D341Med (cell line): ENCODE results near the gene IQSEC1.

Experiments used
- DNase-seq: peaks from one replicate; pipeline ENCODE4 v3.0.0; 2012; ENCODE audit warnings: low spot score

Gene IQSEC1

DNA sequence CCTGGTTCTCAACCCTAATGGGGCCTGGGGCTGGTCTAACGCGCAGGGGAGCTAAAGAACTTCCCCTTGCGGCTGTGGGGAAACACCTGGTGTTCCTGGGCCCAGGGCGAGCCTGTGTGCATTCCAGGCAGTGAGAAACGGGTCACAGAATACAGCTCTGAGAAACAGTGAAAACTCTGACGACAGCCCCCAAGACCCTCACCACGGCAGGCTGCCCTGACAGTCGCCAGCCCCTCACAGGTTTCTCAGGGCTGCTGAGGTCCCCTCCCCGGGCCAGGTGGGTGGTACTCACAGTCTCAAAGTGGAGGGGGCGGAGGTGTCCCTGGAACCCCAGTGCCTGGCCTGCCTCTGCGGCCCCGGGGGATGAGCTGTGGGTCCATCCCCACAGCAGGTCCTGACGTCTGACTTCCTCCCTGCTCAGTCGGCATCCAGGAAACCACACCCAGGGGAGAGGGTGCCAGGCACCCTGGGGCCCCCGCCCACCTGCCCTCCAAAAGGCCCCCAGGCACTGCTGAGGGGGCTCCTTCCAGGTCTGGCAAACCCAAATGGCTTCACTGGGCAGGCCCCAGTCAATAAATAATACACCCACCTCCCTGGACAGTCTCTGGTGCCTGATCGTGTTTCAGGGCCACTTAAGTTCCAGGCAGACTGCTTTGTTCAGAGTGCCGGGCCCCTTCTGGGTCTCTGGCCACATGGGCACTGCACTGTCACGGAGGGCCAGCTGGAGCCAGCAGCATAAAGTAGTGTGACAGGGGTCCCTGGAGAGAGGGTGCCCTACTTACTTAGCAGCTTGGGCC is 57.7 kb downstream of the IQSEC1 start:
- no peak for DNase-seq

DNA sequence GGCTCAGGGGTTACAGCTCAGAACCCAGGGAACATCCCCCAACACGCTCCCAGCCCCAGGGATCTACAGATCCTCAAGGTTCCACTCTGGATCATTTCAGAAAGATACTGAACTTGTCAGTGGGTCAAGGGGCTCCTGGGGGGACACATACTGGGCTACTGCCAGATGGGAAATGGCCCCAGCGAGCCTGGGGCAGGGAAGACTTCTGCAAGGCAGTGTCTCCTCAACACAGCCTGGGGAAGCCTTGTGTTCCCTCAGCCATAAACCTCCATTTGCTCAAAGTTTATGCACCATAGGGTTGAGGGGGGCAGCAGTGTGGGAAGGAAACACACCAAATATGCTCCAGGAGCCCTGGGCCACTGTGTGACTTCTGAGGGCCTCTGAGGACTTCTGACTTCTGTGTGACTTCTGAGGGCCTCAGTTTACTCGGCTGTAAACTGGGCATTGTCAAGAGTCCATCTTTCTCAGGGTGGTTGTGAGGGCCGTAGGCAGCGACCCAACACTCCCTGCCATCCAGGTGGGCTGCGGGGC is 58.4 kb downstream of the IQSEC1 start:
- DNase-seq = no peak

DNA sequence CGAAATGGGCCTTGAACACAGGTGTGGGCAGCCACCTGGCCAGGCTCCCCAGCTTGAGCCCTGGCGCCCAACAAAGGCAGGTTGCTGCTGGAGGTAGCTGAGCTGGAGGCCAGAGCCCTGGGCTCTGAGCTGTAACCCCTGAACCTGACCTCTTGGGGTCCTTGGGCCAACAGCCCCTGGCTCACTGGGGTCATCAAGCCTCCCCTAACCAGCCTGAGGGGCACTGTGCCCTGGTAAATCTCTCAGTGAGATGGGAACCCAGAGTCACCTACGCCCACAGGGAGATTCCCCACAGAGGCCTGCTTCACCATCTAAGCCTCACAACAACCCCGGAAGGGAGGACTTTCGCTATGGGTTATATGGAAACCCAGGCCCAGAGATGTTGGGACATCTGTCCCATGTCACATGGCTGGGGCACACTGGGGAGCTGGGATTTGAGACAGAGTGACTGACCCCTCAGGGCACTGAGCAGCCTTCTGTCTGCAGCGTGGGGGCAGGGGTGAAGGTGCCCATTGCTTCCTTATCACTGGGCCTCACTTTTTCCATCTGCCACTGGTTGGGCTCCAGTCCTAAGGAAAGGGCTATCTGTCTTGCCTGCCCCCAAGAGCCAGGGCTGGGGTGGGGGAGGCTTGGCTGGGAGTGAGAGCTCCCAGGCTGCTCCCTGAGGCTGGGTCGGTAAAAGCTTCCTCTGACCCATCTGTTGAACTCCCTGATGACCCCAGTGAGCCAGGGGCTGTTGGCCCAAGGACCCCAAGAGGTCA is 59.1 kb downstream of the IQSEC1 start:
- no peak for DNase-seq

DNA sequence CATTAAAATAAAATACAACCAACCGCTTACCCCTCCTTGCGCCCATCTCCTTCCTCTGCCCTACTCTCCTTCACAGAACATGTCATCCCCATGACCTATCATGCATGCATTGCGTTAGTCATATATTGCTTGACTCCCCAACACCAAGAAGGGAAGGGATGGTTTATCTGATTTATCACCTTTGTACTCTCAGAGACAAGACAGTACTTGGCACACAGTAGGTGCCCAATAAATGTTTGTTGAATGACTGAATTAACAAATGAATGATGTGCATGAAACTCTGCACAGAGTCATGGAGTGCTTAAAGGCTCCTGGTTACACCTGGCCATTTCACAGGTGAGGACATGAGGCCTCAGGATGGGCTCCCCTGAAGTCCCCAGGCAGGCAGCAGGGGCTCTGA is 59.7 kb downstream of the IQSEC1 start:
- DNase-seq = no peak

DNA sequence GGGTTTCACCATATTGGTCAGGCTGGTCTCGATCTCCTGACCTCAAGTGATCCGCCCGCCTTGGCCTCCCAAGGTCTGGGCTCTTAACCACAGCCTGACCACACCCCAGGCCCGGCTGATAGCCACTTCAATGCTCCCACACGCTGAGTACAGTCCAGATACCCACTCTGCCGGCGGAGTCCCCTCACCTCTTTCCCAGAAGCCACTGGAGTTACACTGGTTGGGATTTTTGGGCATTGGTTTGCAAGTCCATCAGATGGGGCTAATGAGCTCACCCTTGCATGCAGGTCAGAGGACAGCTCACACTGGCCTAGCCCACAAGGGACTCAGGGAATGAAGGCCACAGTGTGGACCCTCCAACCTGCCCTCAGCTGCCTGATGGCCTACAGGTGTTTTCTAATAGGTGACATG is 60.1 kb downstream of the IQSEC1 start:
- no peak for DNase-seq

DNA sequence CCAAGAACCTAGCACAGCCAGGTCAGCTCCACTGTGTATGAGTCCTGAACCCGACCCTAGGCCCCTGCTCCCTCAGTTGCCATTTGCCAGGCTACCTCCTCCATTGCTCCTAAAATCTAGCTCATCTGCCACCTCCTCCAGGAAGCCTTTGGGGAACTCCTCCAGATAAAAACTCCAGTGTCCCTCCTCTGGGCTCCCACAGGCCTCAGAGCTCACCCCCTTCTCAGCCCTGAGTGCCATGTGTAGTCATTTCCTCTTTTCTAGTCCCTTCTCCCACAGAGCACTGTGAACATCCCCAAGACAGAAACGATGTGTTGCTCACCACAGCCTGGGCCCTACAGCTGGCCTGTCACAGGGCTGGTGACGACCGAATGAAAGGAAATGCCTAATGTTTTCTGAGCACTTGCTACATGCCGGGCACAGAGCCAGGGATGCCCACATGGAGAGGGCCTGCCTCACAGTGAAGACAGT is 61.0 kb downstream of the IQSEC1 start:
- DNase-seq = no peak

DNA sequence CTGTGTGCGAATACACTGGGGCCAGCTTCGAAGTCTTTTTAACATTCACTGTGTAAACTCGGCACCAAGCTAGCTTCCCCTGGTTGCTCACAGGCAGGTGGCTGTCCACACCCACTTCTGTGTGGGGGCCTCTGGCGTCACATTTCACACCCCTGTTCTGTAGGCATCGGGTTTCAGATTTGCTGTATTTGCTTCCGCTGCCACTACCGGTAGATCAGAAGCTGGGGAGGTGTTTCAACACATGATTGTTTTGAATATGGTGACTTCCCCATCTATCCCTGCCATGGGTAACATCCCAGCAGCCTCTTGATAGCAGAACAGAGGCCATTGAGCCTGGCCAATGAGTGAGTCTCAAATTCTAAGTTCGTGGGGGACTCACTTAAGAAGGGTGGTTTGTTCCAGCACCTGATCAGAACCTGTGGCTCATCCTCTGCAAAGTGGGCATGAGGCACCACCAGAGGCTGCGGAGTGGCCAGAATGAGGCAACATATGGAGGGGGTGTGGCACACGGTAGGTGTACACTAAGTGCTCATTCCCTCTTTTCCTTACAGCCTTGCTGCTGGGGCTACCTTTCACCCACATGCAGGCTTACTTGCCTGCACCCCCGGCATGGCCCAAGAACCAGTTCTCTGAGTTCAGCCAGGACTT is 61.5 kb downstream of the IQSEC1 start:
- DNase-seq = no peak

DNA sequence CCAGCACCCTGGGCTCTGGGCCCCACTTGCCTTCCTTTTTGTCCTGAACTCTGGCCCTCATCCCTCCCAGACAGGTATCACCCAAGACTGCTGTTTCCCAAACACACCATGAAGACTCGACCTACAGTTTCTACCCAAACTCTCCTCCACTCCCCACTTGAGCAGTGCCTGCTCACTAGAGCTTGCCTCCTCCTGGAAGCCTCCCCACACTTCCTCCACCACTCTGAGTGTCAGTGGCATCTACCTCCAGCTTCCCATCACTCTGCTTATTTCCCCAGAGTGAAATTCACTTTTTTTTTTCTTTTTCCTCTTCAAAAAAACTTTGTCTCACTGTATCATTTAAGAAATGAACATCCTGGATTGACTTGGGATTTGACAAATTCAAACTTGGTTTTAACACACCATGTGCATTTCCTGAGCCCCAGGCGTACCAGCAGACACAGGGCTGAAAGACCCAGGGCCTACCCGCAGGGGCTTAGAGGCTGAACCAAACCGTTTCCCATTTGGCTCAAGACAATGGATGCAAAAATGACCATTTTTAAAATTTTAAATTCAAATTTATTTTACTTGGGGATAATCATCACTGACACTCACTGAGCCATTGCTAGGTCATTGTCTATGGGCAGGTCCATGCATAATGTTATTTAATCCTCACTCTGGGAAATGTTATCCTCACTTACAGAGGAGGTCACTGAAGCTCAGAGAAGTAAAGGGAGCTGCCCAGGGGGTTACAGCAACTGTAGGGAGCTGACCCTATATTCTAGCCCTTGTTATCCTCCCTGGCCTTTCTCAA is 62.3 kb downstream of the IQSEC1 start:
- no peak for DNase-seq

DNA sequence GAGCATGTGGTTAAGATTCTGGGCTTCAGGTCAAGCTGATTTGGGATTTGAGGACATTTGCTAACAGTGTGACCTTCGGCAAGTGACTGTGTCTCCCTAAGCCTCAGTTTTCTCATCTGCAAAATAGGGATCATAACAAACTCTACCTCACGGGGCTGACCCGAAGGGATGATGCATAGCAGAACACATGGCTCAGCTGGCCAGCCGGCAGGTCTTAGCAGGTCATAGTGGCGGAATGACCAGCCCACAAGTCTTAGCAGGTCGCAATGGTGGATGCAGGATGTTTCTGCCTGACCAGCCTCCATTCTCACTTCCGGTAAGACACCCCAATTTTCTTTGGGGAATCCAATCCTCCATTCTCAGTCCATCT is 63.3 kb downstream of the IQSEC1 start:
- no peak for DNase-seq

DNA sequence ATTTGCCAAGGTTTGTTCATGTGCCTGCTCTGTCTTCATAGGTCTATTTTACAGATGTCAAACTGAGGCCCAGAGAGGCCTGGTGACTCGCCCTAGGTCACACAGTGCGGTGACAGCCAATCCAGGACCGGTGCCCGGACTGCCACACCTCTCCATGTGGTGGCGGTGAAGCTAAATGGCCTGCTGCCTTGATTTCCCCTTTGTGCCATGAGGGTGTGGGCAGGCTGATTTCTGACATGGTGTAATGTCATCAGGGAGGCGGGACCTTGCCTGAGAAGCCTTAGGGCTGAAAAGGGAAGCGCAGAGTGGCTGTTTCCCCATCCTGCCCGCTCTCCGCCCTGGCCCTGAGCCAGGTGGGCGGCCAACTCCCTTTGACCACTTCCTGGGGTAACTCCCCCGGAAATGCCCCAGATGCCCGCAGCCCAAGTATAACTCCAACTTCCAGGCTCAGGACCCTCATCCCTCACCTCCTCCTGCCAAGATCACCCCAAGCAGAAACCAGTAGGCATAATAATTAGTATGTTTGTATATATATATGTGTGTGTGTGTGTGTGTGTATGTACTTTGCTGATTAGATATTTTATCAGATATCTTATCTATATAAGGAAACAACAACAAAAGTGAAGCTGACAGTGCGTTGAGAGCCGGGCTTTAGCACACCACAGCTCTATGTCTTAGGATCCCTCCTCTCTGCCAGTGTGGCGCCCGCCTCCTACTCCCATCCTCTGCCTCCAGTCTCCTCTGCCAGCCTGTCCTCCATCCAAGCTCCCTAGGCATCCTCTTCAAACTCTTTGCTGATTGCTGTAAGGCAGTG is 63.9 kb downstream of the IQSEC1 start:
- DNase-seq = no peak

DNA sequence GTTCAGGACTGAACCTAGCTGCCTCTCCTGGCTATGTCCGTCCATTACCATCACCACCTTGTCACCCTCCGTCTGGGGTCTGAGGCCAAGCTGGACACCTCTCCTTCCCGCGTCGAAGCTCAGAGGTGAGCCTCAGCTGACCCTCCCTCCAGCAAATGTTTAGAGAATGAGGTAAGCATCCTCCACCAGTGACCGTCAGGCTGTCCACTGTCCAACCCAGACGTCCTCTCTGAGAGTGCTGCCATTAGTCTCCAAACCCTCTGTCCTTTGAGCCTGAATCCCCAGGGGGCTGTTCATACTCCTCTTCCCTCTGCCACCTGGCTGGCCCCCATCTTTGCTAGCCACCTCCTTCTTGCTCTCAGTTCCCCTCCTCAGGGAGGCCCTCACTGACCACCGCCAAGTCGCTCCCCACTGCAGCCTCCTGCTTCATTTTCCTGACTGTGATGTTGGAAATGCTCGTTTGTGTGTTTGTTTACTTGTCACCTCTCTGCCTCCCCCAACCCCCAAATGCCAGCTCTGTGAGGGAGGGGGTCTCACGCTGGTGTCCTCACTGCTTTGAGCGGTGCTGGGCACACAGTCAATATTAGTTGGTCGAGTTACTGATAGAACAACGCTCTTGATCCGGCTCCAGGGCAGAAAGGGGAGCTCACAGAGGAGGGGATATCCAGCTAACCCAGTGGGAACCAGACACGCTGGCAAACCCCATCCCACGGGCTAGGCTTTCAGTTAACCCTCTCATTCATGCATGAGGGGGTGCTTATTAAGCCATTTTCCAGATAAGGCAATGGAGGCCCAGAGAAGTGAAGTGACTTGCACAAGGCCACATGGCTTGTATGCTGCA is 64.9 kb downstream of the IQSEC1 start:
- no peak for DNase-seq

DNA sequence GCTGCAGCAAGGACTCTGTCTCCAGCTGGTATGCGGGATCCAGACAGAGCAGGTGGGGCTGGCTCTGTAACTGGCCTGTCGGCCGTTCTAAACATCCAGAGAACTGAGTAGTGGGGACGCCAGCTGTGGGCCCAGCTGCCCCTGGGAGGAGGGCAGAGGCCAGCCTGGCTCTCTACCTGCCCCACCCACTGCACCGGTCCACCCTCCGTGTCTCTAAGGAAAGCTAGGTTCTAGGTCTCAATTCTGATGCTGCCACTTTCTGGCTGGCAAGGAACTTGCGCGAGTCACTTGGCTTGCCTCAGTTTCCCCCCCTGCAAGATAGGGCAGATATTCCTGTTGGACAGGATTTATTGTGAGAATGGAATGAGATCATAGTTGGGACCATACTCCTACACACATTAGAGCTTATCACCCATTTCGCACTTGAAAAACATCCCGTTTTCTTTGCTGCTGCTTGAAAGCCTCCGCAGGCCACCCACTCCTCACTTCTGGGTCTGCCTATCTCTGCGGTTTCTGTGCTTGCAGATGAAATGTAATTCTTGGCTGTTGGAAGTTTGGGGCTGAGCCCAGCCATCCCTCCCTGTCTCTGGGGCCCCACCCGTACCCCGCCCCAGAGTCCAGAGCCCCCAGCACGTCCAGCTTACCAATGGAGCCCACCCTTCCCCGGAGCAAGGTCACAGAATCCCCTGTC is 65.8 kb downstream of the IQSEC1 start:
- no peak for DNase-seq

DNA sequence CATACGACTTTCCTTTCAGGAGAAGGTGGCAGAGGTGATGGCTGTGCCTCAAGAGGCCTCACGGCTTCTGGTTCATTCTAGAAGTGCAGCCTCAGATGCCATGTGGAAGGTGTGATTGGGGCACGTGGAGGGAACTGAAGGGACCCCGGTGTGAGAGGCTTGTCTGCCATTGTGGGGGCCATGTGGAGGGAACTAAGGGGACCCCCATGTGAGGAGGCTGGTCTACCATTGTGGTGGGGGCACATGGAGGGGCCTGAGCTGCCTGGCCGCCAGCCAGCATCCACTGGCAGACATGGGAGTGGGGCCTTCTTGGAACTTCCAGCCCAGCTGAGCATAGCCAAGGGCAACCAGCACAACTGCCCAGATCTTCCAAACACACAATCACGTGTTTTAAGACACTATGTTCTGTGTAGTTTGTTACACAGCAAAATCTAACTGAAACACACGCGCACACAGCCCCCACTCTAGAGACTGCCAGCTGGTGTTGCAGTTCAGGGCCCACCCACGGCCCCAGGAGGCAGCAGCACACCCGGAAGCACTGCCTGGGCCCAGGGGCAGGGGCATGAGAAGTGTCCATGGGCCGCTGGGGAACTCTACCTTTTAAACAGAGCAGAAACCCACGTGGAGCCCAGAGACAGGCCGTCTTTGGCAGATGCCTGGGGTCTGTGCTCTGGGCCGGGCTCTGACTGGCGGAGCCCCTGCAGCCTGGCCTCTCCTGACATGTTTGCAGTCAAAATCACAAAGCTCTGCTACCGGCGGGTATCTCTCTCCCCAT is 66.8 kb downstream of the IQSEC1 start:
- DNase-seq = no peak

DNA sequence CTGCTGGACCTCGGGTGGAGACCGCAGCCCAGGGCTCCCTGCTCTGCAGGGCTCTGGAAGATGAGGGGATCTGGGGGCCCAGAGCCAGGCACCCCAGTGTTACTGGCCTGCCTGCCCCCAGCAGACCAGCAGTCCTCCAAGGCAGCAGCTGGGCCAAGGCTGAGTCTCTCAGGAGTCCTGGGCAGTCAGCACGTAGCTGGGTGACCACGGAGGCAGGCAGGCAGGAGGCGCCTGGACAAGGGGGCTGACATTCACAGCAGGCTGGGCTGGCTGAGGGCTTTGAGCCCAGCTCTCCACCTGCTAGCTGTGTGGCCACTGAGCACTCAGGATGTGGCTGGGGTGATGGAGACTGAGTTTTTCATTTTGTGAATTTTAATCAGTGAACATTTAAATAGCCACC is 67.9 kb downstream of the IQSEC1 start:
- no peak for DNase-seq

DNA sequence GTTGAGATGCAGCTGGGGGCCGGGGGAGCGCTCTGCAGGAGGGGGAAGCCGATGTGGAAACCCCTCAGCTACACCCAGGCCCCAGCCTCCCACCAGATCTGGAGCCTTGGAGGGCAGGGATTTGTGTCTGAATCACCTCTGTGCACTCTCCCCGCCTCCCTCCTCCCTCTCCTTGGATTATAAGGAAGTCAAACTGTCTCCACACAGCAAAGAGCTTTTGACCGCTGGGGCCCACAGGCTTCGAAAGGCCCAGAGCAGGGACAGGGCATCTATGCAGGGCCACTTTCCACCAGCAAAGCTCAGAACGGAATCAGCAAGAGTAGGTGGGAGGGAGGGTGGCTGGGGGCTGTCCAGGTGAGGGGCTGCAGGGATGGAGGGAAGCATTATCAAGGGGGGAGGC is 68.9 kb downstream of the IQSEC1 start:
- no peak for DNase-seq

DNA sequence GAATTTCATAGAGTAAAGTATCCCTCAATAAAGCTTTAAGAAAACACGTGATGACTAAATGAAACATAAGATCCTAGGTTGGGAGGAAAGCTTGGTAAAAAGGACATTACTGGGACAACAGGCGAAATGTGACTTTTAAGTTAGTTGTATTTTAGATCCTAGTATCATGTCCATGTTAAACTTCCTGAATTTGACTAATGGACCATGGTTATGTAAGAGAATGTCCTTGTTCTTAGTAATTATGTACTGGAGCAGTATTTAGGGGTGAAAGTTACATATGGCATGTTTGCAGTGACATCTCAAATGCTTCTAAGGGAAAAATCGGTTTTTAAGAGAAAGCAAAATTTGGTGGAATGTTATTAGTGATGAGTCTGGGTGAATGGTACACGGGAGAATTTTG is 69.6 kb downstream of the IQSEC1 start:
- DNase-seq = no peak

DNA sequence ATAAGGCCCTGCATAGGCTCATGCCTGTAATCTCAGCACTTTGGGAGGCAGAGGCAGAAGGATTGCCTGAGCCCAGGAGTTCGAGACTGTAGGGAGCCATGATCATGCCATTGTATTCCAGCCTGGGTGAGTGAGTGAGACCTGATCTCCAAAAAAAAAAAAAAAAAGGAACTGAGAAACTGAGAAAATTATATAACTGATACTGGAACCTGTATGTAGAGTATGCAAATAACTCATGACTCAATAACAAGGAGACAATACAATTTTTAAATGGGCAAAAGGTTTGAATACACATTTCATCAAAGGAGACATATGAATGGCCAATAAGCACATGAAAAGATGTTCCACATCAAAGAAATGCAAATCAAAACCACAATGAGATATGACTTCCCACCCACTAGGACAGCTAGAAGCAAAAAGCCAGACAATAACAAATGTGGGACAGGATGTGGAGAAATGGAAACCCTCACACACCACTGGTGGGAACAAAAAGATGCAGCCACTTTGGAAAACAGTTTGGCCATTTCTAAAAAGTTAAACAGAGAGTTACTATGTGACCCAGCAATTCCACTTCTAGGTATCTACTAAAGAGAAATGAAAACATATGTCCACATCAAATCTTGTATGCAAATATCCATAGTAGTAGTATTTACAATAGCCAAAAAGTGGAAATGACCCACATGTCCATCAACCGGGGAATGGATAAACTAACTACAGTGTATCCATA is 70.7 kb downstream of the IQSEC1 start:
- no peak for DNase-seq
